Epithelial cell of esophagus (primary cell): Measurements from ENCODE around the gene MEX3A.
"Not testable (repeated sequence)": the region's sequence is repeated elsewhere in the genome, so short reads cannot be mapped to it uniquely, and the experiment has no call there.

Experiments used
- DNase-seq: peaks from one replicate; pipeline ENCODE4 v3.0.0; 2010; ENCODE audit warnings: low read depth
- H3K4me3 ChIP-seq: 2 replicates; pipeline ENCODE4 v1.5.1; 2011; ENCODE audit warnings: mild to moderate bottlenecking, low read length, control low read depth
- CTCF ChIP-seq: IDR thresholded peaks from 2 replicates; pipeline ENCODE4 v1.5.1; 2011; ENCODE audit warnings: low read depth, mild to moderate bottlenecking, low read length, control low read depth, inconsistent platforms; ENCODE audit not compliant: insufficient read depth; ENCODE audit errors: missing control alignments

Gene MEX3A

GRCh38 chr1:156052862-156053767 is 29.1 kb downstream of the MEX3A start:
- peak; percentile 81 for DNase-seq
- peak overlapping the region; percentile 78 for H3K4me3 ChIP-seq
- no peak for TF ChIP-seq CTCF

GRCh38 chr1:156051011-156051725 is 31.1 kb downstream of the MEX3A start:
- TF ChIP-seq CTCF, result no peak
- no peak overlapping the region for H3K4me3 ChIP-seq
- peak; percentile 48 for DNase-seq

GRCh38 chr1:156050376-156050775 is 31.9 kb downstream of the MEX3A start:
- no peak for TF ChIP-seq CTCF
- H3K4me3 ChIP-seq, result no peak overlapping the region
- no peak for DNase-seq

- TF ChIP-seq CTCF, result no peak
- DNase-seq, result no peak
- no peak overlapping the region for H3K4me3 ChIP-seq
Measured at GRCh38 chr1:156048663-156049258, 33.5 kb downstream of the MEX3A start.

- no peak for TF ChIP-seq CTCF
- no peak overlapping the region for H3K4me3 ChIP-seq
- DNase-seq, result no peak
Measured at GRCh38 chr1:156045076-156045475, 37.2 kb downstream of the MEX3A start.

- TF ChIP-seq CTCF, result no peak
Measured at GRCh38 chr1:156042828-156043227, 39.4 kb downstream of the MEX3A start.

GRCh38 chr1:156034991-156035390 is 47.3 kb downstream of the MEX3A start:
- H3K4me3 ChIP-seq, DNase-seq: not testable (repeated sequence)

More at GRCh38 chr1:156042828-156043227, 39.4 kb downstream of the MEX3A start:
- DNase-seq, result no peak
- H3K4me3 ChIP-seq, result no peak overlapping the region
